Lower lobe of right lung (tissue), 2 donors: Measurements from ENCODE around the gene MSI2. TPM values are rescaled to one million over a fixed set of nuclear protein-coding genes. Genes with fewer than 3 reads are reported as not detected.

ENCODE experiments used
- ATAC-seq, 2 donors: fragments of 200-7000 bp; cut with Tn5 transposase; one replicate each; pipeline ENCODE4 v1.9.1; 2020 to 2022; ENCODE audit warnings: mild to moderate bottlenecking in 2 of 2, moderate library complexity in 2 of 2
- DNase-seq: peaks from one replicate; pipeline ENCODE4 v3.0.0-alpha.2; 2020
- H3K27ac ChIP-seq: fragments of 200-600 bp; one replicate; pipeline ENCODE4 v1.8.0; 2022
- H3K27me3 ChIP-seq: fragments of 200-600 bp; one replicate; pipeline ENCODE4 v1.8.0; 2022; ENCODE audit warnings: low read depth
- H3K36me3 ChIP-seq: fragments of 200-600 bp; one replicate; pipeline ENCODE4 v1.8.0; 2022; ENCODE audit warnings: mild to moderate bottlenecking
- H3K4me1 ChIP-seq: fragments of 200-600 bp; one replicate; pipeline ENCODE4 v1.8.0; 2022
- H3K4me3 ChIP-seq: fragments of 200-600 bp; one replicate; pipeline ENCODE4 v1.8.0; 2022; ENCODE audit warnings: mild to moderate bottlenecking
- H3K9me3 ChIP-seq: fragments of 200-600 bp; one replicate; pipeline ENCODE4 v1.8.0; 2022
- CTCF ChIP-seq: fragments of 200-600 bp; IDR thresholded peaks from one replicate; pipeline ENCODE4 v1.8.0; 2022; ENCODE audit warnings: antibody characterized with exemption, mild to moderate bottlenecking
- intact Hi-C: fragments of 100-400 bp; cut with DNase I; formaldehyde crosslinking; loops from one replicate; pipeline ENCODE4 v1.11.0; 2022
- total RNA-seq: library from RNA; stranded (reverse); fragmentation: NEBNext Ultra II Directional; extraction: Animal tissue kit (Norgen Biotek cat#: 25700); gene quantifications from one replicate; pipeline ENCODE4 v1.2.1, GENCODE V29; 2021
- donor health status: DM: no; HTN: yes; CAD: no; lungs with severe emphysema.

MSI2 gene
- total RNA-seq, 1 donor from 2014 or later, result 43.9 TPM

GRCh38 chr17:57424273-57424672, 167.9 kb downstream of the MSI2 start:
- DNase-seq (no peak), ATAC-seq (no peak)
- no peak overlapping the region for H3K4me3 ChIP-seq
- H3K27me3 ChIP-seq, result no peaks in the 10 kb centered on the region
- H3K9me3 ChIP-seq, result no peaks in the 10 kb centered on the region
- no peak overlapping the region for H3K27ac ChIP-seq
- no peaks in the 10 kb centered on the region for H3K36me3 ChIP-seq
- peaks cover 3% of the 10 kb centered on the region for H3K4me1 ChIP-seq
- intact Hi-C loops, result no loop called here
- TF ChIP-seq CTCF, result no peak

GRCh38 chr17:57424777-57425188, 168.5 kb downstream of the MSI2 start:
- Histone ChIP-seq H3K4me3 (no peak overlapping the region), H3K36me3 (no peaks in the 10 kb centered on the region), H3K9me3 (no peaks in the 10 kb centered on the region), H3K4me1 (peaks cover 3% of the 10 kb centered on the region), H3K27me3 (no peaks in the 10 kb centered on the region), H3K27ac (no peak overlapping the region)
- no peak for TF ChIP-seq CTCF
- ATAC-seq (no peak), DNase-seq (no peak)
- intact Hi-C loops, result no loop called here

- H3K4me1 ChIP-seq, result peaks cover 3% of the 10 kb centered on the region
- no peaks in the 10 kb centered on the region for H3K9me3 ChIP-seq
- no peaks in the 10 kb centered on the region for H3K36me3 ChIP-seq
- no peaks in the 10 kb centered on the region for H3K27me3 ChIP-seq
- no peak overlapping the region for H3K4me3 ChIP-seq
- intact Hi-C loops, result no loop called here
- no peak for TF ChIP-seq CTCF
- H3K27ac ChIP-seq, result no peak overlapping the region
- DNase-seq (no peak), ATAC-seq (no peak)
Observed at GRCh38 chr17:57425431-57425830, 169.1 kb downstream of the MSI2 start.

GRCh38 chr17:57425903-57426880, 169.9 kb downstream of the MSI2 start:
- intact Hi-C loops, result no loop called here
- Histone ChIP-seq H3K9me3 (no peaks in the 10 kb centered on the region), H3K4me1 (peaks cover 3% of the 10 kb centered on the region), H3K27ac (no peak overlapping the region), H3K4me3 (no peak overlapping the region), H3K36me3 (no peaks in the 10 kb centered on the region), H3K27me3 (no peaks in the 10 kb centered on the region)
- ATAC-seq, result no peak
- no peak for DNase-seq
- TF ChIP-seq CTCF, result no peak

GRCh38 chr17:57429966-57430365, 173.6 kb downstream of the MSI2 start:
- Histone ChIP-seq H3K27me3 (no peaks in the 10 kb centered on the region), H3K36me3 (no peaks in the 10 kb centered on the region), H3K4me1 (no peaks in the 10 kb centered on the region), H3K27ac (no peak overlapping the region), H3K9me3 (no peaks in the 10 kb centered on the region), H3K4me3 (no peak overlapping the region)
- DNase-seq (no peak), ATAC-seq (no peak)
- intact Hi-C loops, result no loop called here
- TF ChIP-seq CTCF, result no peak
